GM12874 (cell line): ENCODE measurements around the gene KNCN.

ENCODE experiments used
- CTCF ChIP-seq: IDR thresholded peaks from 2 replicates; pipeline ENCODE4 v1.5.1; 2011; ENCODE audit warnings: low read depth, mild to moderate bottlenecking, control low read depth, low read length, moderate library complexity; ENCODE audit not compliant: insufficient read depth

The KNCN gene

GRCh38 chr1:46568461-46568891 lies 17.0 kb upstream of the KNCN start:
- TF ChIP-seq CTCF: no peak

DNA sequence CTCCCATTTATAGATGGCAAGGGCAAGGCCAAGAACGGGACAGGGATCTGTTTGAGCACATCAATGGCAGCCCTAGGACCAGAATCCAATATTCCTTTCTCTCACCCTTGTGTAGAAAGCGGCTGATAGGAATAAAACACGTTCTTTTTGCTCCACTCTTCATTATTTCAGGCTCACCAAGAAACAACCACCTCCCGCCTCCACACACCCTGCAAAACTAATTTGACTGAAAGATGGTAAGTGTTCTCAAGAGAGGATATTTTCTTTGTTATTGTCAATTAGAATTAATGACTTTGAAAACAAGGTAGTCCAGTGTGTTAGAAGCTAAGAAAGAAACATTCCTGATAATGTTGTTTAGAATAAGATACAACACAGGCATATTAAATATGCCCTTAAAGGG lies 11.9 kb upstream of the KNCN start:
- no peak for TF ChIP-seq CTCF

DNA sequence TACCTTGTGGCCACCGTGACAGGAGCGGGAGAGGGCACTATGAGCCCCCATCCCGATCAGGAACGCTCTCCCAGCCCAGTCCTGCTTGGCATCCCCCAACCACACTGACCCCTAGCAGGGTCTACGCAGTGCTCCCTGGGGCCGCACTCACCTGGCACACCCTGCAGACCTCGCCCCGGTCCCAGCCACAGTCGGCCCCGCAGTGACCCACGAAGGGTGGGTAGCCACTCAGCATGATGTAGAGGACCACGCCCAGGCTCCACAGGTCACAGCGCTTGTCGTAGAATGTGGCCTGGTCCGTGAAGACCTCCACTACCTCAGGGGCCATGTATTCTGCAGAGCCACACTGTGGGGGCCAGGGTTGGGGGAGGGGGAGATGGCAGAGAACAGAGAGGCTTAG lies 11.1 kb upstream of the KNCN start:
- TF ChIP-seq CTCF: no peak

GRCh38 chr1:46558966-46559365 lies 7.5 kb upstream of the KNCN start:
- TF ChIP-seq CTCF: no peak

DNA sequence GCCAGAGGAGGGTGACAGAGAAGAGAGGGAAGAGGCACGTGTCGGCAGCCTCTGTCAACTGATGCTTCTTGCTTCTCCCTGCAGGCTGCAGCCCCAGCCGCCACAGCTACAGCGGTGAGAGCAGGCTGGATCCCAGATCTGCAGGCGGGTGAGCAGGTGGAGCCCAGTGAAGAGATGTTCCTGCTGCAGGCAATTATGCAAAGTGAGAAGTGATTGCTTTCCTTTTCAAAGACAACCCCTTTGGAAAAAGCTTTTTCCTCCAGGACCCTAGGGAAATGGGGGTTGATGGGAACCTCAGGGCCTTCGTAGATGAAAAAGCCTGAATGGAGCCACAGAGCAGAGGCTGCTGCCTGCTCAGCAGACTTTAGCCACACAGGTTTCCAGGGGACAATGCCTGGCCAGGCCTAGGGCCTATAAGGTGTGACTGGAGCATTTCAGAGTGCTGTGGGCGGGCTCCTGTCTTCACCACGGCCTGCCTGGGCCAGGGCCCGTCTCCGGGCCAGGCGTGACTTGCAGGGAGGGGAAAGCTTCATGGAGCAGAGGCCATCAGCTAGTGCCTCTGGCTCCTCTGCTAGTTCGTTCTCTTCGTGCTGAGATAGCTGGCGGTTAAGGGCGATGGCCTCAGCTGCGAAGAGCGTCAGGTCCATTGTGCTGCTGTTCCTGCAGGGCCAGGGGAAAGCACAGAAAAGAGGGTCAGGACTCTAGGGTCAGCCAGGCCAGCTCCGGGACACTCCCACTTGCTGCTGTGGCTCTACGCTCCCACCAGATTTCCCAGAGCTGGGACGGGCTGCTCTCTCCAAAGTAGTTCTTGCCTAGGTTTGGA lies 6.9 kb upstream of the KNCN start:
- no peak for TF ChIP-seq CTCF

- TF ChIP-seq CTCF: no peak
Observed at GRCh38 chr1:46557403-46557802, 6.0 kb upstream of the KNCN start.

DNA sequence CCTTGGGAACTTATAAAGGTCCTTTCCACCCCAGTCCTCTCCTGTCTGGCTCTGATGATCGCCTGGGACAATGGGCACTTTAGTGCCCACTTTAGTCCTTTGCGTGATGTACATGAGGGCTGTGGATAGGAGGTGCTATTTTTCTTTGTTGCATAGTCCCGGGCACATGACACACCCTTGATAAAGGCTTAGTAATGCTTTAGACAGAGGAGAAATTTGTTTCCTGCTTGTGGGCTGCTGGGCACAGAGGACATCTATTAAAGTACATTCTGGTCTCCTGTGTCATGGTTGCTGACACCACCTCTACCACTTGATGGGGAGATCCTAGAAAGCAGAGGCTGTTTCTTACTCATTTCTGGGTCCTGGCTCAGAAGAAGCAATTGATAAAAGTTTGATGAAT lies 5.4 kb upstream of the KNCN start:
- TF ChIP-seq CTCF: no peak
